Head of caudate nucleus (tissue), 42 donors: ENCODE data around the gene PUM2.
"Not testable (repeated sequence)": the region's sequence is repeated elsewhere in the genome, so short reads cannot be mapped to it uniquely, and the experiment has no call there.

Experiments used
- DNase-seq, 42 donors: peaks; one replicate each; pipeline versions ENCODE4 v3.0.0 to v3.0.0-alpha.2; 2020 to 2021; ENCODE audit warnings: mixed read lengths in 7 of 42
- intact Hi-C: fragments of 100-400 bp; cut with DNase I; formaldehyde crosslinking; loops from one replicate; pipeline ENCODE4 v1.15.0; 2022

The PUM2 gene

DNA sequence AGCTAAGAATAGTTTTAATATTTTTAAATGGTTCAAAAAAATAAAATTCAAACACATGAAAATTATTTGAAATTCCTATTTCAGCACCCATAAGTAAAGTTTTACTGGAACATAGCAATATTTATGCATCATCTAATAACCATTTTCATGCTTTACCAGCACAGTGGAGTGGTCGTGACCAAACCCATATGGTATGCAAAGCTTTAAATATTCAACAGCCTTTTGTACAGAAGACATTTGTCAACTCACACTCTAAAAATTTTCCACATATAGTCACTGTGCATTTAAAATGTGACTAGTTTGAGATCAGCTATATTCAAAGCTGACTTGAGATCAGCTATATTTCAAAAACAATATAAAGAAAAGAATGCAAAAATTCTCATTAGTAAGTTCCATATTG is 46.2 kb downstream of the PUM2 start:
- no peak for DNase-seq
- intact Hi-C loops, result no loop called here

DNA sequence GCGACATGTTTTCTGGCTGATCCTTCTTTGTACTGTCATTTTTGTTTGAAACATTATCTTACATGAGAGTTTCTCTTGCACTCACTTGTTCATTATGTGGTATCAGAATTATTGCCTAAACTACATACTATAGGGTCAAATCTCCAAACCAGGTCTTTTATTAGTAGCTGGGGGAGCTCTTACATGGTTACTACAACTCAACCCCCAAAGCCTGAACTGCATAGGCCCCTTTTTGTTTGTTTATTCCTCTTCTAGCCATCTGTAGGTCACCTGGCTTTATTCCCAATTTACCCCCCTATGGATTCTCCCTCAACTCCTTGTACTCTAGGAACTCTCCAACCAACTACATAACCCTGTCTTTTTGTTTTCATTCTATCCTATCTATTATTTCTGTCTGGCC is 46.7 kb downstream of the PUM2 start:
- intact Hi-C loops, result no loop called here
- no peak for DNase-seq

DNA sequence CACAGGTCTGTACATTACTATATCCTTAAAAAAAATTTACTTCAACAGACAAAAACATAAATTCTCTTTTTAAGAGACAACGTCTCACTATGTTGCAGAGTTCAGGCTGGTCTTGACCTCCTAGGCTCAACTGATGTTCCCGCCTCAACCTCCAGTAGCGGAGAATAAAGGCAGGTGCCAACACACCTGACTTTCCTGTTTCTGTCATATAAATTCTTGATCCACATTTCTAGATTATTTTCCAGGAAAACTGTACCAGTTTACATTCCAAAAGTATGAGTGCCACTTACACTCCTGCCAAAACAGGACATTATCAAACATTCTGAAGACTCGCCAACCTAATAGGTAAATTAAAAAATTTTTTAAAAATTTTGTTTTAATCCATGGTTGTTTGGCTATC is 48.6 kb downstream of the PUM2 start:
- DNase-seq, result no peak
- intact Hi-C loops, result no loop called here

DNA sequence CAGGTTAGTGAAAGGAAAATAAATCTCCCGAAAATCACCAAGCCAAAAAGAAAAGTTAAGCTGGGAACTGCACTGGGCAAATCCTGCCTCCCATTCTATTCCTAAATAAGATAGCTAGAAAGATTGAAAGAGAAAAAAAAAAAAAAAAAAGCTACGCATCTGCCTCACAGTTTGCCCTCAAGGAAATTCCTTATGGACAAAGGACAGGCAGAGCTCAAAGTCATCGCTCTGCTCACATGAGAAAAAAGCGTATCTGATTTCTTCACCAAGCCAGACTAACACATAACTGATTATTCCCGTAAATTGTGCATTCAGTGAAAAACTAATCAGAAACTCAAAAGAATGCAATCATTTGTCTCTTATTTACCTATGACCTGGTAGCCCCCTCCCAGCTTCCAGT is 50.0 kb downstream of the PUM2 start:
- no peak for DNase-seq
- intact Hi-C loops, result no loop called here

DNA sequence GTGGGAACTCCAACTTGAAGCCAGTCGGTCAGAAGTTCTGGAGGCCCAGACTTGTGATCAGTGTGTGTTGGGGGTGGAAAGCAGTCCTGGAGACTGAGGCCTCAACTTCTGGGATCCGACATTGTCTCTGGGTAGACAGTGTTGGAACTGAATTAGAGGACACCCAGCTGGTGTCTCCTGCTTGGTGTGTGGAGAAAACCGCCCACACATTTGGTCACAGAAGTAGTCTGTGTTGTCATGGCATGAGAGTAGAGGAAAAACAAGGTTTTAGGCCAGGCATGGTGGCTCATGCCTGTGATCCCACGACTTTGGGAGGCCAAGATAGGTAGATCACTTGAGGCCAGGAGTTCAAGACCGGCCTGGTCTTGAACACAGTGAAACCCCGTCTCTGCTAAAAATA is 51.5 kb downstream of the PUM2 start:
- intact Hi-C loops, result no loop called here
- DNase-seq, result no peak

DNA sequence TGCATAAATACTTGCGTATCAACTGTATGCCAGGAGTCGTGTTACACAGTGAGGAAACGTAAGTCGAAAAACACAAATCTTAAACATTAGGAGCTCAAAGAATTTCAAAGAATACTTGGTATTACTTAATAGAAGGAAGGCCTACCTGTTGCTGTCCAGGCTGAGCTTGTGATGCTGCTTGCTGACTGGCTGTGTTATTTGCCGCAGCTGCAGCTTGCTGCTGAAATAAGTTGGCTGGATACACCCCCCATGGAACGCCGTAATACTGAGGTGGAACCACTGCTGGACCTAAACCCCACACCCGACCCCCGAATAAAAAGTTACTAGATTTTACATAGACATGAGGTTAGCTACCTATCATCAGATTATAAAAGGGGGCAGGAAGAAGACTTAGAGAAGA is 56.4 kb downstream of the PUM2 start:
- intact Hi-C loops, result no loop called here
- DNase-seq, result no peak

DNA sequence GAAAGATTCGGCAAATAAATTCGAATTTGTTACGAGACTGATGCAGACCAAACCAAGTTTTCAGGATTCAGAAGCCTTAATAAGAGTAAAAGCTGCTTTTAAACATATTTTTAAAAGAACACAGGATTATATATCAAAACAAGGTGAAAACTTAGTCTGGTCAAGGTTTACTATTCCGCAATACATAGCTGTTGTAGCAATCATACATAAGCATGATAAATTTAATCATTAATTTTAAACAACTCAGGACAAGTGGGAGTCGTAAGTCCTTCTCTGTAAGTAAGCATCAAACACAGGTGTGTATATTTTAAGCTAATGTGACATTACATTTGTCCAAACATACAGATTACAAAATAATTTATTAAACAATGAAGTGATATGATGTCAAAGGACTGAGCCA is 57.7 kb downstream of the PUM2 start:
- no peak for DNase-seq
- intact Hi-C loops, result no loop called here

DNA sequence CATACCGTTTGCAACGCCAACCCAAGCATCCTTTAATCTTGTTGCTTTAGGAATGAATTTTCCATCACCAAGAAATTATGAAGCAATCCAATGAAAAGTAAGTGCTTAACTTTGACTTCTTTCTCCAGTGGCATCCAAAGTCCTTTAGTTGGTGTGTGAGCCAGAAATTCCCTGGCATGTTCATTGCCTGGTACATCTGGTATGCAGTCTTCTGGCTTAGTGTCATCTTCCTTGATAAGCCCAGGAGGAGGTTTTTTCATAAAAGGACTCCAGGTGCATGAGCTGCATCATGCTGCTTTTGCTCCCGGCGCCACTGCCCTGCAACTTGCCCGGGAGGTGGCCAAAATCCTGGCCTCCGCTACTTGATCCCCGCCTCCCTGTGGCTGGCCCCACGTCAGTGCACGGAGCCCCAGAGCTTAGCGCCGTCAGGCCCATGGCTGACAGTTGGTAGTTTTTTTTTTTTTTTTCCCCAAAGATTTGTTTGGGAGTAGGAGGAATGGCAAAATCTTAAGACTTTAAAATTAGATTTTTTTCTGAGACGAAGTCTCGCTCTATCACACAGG is 58.7 kb downstream of the PUM2 start:
- intact Hi-C loops, result no loop called here
- DNase-seq, result no peak

DNA sequence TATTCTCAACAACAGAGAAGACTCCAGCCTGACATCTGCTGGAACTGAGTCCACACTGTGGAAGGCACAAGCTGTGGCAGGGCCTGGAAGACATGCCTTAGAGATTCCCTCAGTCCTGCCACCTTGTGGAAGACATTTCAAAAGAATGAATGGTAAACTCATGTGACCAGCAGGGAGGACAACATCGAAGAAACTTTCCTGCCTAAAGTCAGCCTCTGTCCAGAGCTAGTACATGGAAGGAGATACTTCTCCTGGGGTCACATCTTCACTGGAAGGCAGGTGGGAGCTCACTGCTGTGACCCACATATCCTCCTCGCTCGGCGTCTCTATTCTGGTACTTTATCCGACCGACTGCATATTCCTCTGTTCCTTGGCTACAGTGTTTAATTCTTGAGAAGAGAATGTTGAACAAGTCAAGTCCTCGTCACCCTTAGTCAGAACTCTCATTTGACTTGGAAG is 59.5 kb downstream of the PUM2 start:
- DNase-seq, result peak in 34 of 42 donors; percentile 6 to 76 (median 53)
- intact Hi-C loops, result no loop called here

DNA sequence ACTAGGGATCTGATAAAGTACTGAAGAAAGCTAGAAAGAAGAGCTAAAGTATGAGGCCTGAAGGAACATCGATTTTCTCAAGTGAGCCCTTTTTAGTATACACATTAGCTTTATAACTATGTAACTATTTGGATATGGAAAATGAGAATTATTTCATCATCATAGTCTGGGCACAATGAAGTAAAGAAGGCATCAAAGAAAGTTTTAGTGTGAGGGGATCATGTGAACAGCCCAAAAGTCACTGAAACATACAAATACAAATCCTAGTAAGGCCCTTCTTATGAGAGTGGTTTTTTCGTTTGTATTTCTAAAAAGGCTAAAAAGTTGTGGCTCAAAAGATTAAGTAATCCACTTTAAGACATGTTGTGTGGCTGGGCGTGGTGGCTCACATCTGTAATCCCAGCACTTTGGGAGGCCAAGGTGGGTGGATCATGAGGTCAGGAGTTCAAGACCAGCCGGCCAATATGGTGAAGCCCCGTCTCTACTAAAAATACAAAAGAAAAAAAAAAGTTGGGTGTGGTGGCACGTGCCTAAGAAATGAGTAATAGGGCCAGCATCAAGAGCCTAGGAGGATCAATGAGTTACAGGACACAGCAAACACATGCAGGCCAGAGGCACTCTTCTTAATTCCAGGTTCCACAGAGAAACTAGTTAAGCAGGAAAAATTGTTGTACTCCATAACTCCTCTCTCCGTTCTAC is 61.9 kb downstream of the PUM2 start:
- intact Hi-C loops, result no loop called here
- no peak for DNase-seq

DNA sequence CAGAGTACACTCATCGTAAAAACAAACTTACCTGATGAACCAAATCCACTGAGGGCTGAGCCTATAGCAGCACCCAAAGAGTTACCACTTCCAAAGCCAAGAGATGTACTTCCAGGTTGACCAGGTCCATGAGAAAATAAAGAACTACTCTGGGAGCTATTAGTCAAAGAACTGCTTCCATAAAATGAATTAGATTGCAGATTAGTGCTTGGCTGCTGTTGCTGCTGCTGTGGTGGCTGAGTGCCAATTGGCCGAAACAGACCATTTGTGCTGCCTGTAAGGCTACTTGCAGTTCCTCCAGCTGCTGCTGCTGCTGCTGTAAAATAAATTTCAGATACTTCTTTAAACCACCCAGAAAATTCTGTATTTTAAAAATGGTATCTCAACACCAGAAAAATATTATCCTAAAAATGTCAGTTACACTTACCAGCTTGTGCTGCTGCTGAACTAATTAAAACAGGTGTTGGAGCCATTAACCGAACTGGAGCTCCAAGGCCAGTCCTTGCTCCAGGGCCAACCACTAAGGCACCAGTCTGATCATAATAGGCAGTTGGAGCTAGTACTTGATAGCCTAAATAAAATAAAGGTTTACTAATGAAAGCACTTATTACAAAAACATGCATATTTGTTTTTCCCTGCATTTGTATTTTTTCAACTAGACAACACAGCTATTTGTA is 67.6 kb downstream of the PUM2 start:
- peak; percentile 18 to 92 (median 80) for DNase-seq

DNA sequence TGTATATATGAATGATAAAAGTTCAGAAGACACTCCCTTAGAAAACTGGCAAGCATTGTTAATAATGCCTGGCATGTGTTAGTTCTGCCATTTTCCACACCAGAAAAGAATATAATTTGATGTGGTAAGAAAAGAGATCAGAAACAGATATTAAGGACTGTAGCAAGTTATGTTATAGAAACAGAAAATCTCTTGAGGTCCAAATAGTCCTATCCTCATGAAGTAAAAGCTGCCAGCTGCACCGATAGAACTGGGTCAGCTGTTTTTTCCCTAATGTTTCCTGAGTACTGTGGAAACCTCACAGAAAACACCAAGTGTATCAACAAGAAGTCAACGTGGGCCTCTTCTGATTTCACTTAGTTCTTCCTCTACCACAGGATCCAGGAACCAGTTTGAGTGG is 68.8 kb downstream of the PUM2 start:
- intact Hi-C loops, result no loop called here
- no peak for DNase-seq

More for the DNA sequence above, 67.6 kb downstream of the PUM2 start:
- intact Hi-C loops, result no loop called here

DNA sequence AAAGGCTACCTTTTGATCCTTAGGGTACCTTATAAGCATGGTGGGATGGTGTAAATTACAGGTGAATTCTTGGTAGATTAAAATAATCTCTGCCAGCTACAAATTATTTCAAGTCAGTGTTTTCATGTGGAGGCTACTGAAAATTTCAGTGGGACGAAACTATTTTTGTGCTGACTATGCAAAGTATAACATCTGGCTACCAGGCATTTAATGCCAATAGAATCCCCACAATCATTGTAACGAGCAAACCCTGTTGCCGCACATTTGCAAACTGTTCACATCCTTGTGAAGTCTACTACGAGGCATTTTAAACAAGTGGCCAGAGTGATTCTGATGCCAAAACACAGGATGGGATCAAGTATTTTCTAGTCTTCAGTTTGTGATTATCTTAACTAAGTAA is 77.6 kb downstream of the PUM2 start:
- intact Hi-C loops, result no loop called here
- DNase-seq, result no peak

DNA sequence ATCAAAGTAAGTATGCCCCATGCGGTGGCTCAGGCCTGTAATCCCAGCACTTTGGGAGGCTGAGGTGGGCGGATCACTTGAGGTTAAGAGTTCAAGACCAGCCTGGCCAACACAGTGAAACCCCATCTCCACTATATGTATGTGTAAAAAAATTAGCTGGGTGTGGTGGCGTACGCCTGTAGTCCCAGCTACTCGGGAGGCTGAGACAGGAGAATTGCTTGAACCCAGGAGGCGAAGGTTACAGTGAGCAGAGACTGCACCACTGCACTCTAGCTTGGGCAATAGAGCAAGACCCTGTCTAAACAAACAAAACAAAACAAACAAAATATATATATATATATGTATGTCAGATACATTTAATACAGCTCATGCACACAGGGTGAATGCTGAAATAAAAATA is 82.3 kb downstream of the PUM2 start:
- intact Hi-C loops, DNase-seq: not testable (repeated sequence)

DNA sequence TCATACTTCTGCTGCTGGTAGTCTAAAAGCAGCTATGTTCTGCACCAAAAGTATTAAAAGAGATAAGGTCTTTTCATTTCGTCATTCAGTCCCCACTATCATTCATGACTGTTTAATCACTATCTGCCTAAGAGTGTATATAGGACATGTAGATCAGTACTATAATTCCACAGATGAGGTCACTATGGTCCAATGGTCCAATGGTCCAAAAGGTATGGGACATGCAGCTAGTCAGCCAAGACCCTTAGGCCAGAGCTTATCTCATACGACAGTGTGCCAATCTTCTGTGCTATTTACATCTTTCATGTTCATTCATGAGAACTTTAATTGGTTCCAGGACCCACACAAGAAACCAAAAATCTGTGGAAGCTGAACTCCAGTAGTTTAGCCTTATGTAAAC is 83.1 kb downstream of the PUM2 start:
- intact Hi-C loops, result no loop called here

DNA sequence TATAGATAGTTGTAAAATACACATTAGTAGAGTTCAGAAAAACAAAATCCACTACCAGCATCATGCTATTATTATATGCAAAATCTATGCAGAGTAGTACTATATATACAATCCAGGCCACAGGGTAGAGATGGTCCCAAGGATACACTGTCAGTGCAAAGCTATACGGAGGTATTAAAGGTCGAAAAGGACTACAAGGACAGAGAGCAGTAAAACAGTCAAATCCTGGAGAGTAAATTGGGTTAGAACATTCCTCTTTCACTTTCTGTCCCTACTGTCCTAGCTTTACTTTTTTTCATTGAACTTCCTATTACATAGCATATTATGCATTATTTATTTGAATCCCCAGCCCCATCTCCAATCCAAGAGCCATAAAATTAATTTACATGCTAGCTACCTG is 86.0 kb downstream of the PUM2 start:
- intact Hi-C loops, result no loop called here
- DNase-seq, result no peak

More for the DNA sequence above, 83.1 kb downstream of the PUM2 start:
- no peak for DNase-seq

DNA sequence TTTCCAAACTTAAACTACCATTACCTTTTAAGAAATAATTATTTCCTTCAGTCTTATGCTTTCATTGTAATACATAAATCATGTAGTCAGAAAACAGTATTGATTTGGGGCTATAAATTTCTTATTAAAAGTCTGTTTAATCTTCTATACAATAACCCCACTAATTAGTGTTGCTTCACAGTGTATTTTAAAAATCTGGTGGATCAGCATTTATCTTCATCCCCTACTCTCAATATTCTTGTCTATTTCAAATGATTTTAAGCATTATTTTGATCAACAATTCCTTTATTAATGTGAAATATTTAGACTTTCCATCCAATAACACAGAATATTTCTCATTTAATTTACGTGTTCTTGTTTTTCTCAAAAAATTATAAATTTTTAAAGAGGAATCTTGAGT is 93.2 kb downstream of the PUM2 start:
- intact Hi-C loops, result no loop called here
- DNase-seq, result no peak

DNA sequence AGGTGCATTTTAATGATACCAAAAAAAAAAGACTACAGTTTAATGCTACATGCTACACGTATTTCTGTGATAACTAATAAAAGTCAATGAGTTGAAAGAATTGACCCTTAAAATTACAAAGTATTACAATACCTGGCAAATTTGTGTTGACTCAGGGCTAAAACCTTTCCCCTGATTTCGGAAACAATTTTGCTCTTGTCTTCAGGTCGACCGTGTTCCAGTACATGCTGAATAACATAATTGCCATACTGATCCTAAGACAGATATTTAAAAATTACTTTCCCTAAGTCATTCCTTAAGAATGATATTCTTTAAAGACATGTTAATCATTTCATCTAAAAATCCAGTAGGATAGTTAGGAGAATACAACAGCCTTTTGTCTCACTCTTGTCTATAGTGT is 95.9 kb downstream of the PUM2 start:
- DNase-seq, result no peak
- intact Hi-C loops, result no loop called here

DNA sequence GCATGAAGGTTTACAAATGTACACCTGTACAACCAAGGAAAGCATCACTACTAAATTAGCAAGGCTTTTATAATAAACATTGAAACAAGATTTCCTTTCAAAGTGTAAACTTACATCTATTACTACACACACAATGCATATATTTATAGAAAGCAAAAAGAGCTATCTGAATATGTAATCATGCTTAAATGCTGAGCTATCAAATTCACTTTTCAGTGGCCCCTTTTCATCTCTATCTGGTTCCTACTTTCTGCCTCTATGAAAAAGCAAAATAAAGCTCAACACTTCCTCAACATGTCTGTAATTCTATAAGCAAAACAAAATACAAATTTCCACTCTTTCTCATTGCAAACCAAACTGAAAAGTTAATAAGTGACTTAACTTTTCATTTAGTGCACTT is 100.2 kb downstream of the PUM2 start:
- intact Hi-C loops, result no loop called here
- no peak for DNase-seq

DNA sequence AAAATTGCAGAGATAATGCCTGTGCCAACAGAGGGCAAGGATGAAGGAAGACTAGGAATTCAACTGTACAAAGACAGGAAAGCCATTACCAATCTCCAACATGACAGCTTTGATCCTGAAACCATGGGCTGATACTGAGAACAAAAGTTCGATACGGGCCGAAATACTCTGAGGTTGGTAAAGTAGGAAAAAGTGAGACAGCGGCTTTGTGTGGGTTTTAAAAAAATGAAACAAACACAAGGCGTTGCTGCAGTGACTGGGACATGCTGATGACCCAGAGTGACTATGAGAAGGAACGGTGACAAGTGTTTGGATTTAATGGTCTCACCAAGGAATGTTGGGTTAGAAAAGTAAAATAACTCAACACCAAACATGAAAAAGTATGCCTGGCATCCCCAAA is 101.5 kb downstream of the PUM2 start:
- DNase-seq, result no peak
- intact Hi-C loops, result no loop called here

DNA sequence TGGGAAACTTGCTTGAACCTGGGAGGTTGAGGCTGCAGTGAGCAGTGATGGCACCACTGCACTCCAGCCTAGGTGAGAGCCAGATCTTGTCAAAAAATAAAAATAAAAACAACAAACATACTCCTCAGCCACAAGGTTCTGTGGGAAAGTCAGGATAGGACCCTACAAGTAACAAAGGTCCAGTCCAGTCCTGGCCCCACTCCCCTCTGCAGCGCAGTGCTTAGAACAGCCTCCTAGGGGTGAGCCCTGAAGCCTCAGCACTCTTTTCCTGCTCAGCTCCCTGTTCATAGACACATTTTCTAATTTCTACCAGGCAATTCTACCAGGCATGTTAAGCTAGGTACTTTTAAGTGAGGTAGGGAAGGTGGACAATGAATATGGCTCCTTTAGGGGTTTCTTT is 103.6 kb downstream of the PUM2 start:
- intact Hi-C loops, result no loop called here
- DNase-seq, result no peak
